Measurements from ENCODE around the gene LRP1B.

Gene LRP1B

GRCh38 chr2:141959941-141960340 lies 170.9 kb downstream of the LRP1B start:
- DNase-seq (ENCODE audit: low read depth in 1 of 2, low spot score in 1 of 2), result no peak

- no peak for DNase-seq (ENCODE audit: low read depth in 1 of 2, low spot score in 1 of 2)
Measured at GRCh38 chr2:141959016-141959415, 171.8 kb downstream of the LRP1B start.

GRCh38 chr2:141957827-141958450 lies 172.9 kb downstream of the LRP1B start:
- no peak for DNase-seq (ENCODE audit: low read depth in 1 of 2, low spot score in 1 of 2)

GRCh38 chr2:141957321-141957720 lies 173.5 kb downstream of the LRP1B start:
- DNase-seq (ENCODE audit: low read depth in 1 of 2, low spot score in 1 of 2), result no peak

- no peak for DNase-seq (ENCODE audit: low read depth in 1 of 2, low spot score in 1 of 2)
Measured at GRCh38 chr2:141947396-141948114, 183.3 kb downstream of the LRP1B start.

- no peak for DNase-seq (ENCODE audit: low read depth in 1 of 2, low spot score in 1 of 2)
Measured at GRCh38 chr2:141946016-141946415, 184.8 kb downstream of the LRP1B start.

- no peak for DNase-seq (ENCODE audit: low read depth in 1 of 2, low spot score in 1 of 2)
Measured at GRCh38 chr2:141943918-141944317, 186.9 kb downstream of the LRP1B start.

GRCh38 chr2:141942006-141942789 lies 188.6 kb downstream of the LRP1B start:
- DNase-seq (ENCODE audit: low read depth in 1 of 2, low spot score in 1 of 2), result no peak

DNA sequence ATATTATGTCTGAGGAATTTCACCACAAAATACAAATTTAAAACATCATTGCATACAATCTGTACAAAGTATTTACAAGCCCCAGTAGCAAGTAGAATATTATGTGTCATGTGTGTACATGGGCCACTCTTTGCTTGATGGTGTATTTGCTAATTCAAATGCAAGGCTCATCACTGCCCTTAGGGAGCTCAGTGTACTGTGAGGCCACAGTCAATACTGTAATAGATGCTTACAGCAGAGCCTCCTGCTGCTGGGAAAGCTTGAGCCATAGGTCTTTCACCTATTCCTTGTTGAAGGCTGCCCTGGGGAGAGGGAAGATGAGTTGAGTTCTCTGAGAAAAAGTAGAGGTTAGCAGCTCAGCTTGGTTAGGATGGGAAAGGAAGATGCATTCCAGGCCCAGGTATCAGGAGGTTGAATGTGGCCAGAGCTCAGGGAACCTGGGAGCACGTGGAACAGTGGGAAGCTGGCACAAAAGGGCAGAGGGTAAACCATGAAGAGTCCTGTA lies 189.6 kb downstream of the LRP1B start:
- DNase-seq (ENCODE audit: low read depth in 1 of 2, low spot score in 1 of 2), result no peak

DNA sequence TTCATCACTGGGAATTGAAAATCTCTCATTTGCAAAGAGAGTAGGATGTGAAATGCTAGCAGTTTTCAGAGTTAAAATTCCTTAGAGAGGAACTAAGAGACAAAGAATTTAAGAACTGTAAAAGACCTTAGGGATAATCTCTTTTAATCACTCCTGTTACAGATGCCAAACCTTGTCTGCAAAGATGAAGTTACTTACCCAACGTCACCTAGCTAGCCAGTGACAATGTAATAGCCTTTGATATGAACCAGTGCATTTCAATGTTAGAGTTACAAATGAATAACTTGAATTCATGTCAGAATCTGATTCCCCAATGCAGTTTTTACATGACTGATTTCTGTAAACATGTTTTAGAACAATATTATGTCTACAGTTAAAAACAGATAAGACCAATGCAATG lies 190.1 kb downstream of the LRP1B start:
- no peak for DNase-seq (ENCODE audit: low read depth in 1 of 2, low spot score in 1 of 2)

GRCh38 chr2:141933226-141933625 lies 197.6 kb downstream of the LRP1B start:
- DNase-seq (ENCODE audit: low read depth in 1 of 2, low spot score in 1 of 2), result no peak

- no peak for DNase-seq (ENCODE audit: low read depth in 1 of 2, low spot score in 1 of 2)
Measured at GRCh38 chr2:141932261-141932660, 198.6 kb downstream of the LRP1B start.

GRCh38 chr2:141931797-141932196 lies 199.0 kb downstream of the LRP1B start:
- no peak for DNase-seq (ENCODE audit: low read depth in 1 of 2, low spot score in 1 of 2)

GRCh38 chr2:141930803-141931202 lies 200.0 kb downstream of the LRP1B start:
- no peak for DNase-seq (ENCODE audit: low read depth in 1 of 2, low spot score in 1 of 2)

DNA sequence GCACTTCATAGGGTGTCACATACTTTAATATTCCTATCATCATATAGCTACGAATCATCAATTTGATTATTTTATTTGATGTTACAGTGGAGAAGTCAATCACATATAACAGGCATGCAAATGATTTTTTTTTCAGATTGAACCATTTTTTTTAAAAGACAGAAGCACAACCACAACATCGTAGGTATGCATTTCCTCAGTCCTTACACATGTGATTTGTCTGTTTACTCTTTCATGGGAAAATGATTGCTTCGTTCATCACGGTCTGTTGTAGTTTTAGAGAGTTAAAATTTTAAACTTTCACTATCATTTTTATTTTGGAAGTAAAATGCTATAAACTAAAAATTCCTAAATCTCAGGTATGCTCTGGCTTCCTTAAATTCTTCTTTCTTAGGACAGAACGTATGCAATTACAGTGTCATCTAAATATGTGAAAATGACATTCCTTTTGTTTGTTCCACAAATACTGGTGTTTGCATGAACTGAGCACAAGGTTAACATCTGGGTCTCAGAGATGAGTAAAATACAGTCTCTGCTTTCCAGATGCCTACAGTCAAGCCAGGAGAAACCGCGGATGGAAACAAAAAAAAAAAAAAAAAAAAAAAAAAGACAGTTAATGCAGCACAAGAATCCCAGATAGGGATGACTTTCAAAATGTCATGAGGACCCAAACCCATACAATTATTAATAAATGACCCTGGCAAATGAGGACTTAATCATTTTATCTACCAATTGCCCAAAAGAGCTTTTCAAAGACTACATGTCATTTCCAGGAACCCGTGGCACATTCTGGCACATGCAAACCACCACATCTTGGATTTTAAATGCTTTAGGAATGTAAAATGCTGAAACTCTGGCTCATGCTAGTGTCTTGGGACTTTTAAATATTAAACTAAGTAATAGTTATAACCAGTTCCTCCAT lies 201.2 kb downstream of the LRP1B start:
- DNase-seq (ENCODE audit: low read depth in 1 of 2, low spot score in 1 of 2), result no peak

DNA sequence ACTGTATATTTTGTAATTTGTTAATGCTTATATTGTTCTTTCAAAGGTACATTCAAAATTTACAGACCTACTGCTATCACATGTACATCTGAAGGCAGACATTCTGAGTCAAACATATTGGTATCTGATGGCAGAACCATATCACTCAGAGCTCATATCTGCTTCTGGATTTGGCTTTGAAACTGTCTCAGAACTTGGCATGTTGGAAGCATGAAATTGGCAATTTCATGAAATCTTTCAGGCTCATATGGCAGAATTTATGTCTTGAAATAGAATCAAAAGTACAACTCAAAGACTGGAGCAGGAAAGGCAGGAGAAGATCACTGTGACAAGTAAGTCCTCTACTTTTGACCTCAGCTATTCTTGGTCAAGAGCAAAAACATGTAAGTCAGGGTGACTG lies 202.3 kb downstream of the LRP1B start:
- DNase-seq (ENCODE audit: low read depth in 1 of 2, low spot score in 1 of 2), result no peak

DNA sequence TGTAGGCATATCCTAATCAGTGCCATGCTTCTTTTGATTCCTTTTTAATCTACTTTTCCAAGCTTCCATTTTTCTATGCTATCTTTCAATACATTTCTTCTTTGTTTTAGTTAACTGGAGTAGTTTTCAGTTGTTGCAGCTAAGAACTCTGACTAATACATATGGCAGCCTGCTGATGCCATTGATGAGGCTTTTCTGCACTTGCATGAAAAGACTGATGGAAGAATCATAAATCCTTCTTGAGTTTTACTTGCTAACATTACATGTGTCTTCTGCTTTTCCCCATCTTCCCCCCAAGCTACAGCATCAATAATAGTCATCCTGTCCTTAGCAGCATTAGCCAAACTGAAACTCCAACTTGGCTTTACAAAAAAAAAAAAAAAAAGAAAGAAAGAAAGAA lies 203.3 kb downstream of the LRP1B start:
- no peak for DNase-seq (ENCODE audit: low read depth in 1 of 2, low spot score in 1 of 2)

- DNase-seq (ENCODE audit: low read depth in 1 of 2, low spot score in 1 of 2), result no peak
Measured at GRCh38 chr2:141925511-141925910, 205.3 kb downstream of the LRP1B start.

- no peak for DNase-seq (ENCODE audit: low read depth in 1 of 2, low spot score in 1 of 2)
Measured at GRCh38 chr2:141923657-141924056, 207.2 kb downstream of the LRP1B start.

GRCh38 chr2:141911485-141912066 lies 219.2 kb downstream of the LRP1B start:
- DNase-seq (ENCODE audit: low read depth in 1 of 2, low spot score in 1 of 2), result no peak

- DNase-seq (ENCODE audit: low read depth in 1 of 2, low spot score in 1 of 2), result no peak
Measured at GRCh38 chr2:141906678-141907077, 224.1 kb downstream of the LRP1B start.
